Activated CD4-positive, CD25-positive, alpha-beta regulatory T cell treated with anti-CD3 and anti-CD28 coated beads, Interleukin-2, amount 50 U/mL, for 24 hours (primary cell): Measurements from ENCODE around the gene KCNA1.

Experiments
- ATAC-seq, 2 donors: fragments of 150-1000 bp; cut with Tn5 transposase; one replicate each; pipeline ENCODE4 v1.10.0; 2021; ENCODE audit warnings: mild to moderate bottlenecking in 1 of 2, moderate library complexity in 1 of 2

KCNA1 gene

DNA sequence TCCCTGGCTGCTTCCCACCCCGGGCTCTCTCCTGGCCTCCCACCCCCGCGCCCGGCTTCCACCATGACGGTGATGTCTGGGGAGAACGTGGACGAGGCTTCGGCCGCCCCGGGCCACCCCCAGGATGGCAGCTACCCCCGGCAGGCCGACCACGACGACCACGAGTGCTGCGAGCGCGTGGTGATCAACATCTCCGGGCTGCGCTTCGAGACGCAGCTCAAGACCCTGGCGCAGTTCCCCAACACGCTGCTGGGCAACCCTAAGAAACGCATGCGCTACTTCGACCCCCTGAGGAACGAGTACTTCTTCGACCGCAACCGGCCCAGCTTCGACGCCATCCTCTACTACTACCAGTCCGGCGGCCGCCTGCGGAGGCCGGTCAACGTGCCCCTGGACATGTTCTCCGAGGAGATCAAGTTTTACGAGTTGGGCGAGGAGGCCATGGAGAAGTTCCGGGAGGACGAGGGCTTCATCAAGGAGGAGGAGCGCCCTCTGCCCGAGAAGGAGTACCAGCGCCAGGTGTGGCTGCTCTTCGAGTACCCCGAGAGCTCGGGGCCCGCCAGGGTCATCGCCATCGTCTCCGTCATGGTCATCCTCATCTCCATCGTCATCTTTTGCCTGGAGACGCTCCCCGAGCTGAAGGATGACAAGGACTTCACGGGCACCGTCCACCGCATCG lies 1.8 kb downstream of the KCNA1 start:
- no peak for ATAC-seq

DNA sequence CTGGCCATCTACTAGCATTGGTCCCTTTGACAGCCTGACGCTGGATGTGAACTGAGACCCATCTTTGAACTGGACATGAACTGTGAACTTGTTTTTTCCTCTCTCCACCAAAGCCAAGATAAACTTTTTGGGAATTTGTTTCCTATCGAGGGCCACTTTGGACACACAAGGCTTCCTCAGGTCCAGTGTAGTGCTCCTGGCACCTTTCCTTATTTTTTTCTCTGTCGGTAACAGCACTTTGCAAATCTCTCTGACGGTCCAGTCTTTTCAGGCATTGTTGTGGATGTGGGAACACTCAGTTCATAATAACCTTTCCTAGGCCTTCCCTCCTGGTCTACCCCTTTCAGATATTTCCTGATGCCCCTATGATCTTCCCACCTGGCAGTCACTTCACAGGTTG lies 5.0 kb downstream of the KCNA1 start:
- no peak for ATAC-seq

DNA sequence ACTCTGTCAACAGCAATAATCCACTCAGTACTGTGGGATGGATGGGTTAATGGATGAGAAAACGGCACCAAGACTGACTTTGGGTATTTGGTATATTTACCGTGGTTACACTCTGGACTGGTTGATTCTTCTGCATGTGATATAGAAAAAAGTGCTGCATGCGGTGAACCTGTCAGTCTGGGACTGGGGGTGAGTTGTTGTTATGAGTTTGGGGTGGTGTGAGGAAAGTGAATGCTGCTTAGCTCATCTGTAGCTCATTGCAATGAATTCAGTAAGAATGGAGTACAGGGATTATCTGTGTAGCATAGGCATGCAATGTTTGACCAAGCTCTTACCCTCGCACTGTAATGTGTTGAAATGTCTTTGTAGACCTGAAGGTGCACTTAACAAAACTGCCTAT lies 6.0 kb downstream of the KCNA1 start:
- no peak for ATAC-seq

DNA sequence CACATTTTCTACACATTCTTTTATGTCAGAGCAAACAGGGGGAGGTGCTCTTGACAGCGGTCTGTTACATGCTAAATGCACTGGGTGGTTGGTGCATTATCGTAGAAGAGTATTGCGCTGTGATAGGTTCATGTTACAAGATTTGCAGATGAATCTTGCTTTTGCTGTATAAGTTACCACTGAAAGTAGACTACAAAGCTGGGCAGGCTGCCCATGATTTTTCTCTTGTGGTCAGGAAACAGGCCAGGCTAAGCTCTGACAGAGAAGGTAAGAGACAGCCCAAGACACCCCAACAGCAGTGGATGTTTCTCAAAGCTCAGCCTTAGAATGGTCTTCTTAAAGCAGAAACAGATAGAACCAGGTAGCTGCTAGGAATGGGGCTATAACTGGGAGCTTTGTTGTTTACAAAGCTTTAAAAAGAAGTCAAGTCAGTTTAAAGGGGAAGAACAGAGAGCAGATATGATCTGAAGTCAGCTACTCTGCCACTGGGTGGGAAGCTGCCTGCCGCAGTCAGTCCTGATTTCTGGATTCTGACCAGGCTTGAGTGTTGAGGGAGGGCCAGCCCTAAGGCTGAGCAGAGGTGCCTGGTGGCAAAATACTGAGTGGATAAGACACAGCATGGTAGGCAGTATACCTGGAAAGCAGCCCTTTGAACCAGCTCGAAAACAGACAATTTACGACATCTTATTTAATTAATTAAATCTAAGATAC lies 9.4 kb downstream of the KCNA1 start:
- ATAC-seq: no peak

DNA sequence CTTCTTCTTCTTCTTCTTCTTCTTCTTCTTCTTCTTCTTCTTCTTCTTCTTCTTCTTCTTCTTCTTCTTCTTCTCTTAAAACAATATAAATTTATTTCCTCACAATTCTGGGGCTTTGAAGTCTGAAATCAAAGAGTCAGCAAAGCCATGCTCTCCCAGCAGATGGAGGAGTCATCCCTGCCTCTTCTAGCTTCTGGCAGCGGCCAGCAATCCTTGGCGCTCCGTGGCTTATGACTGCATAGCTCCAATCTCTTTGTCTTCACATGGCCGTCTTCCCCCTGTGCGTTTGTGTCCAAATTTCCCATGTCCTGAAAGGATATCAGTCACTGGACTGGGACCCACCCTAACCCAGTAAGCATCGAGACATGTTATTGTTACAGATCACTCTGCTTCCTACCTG lies 22.9 kb downstream of the KCNA1 start:
- no peak for ATAC-seq

DNA sequence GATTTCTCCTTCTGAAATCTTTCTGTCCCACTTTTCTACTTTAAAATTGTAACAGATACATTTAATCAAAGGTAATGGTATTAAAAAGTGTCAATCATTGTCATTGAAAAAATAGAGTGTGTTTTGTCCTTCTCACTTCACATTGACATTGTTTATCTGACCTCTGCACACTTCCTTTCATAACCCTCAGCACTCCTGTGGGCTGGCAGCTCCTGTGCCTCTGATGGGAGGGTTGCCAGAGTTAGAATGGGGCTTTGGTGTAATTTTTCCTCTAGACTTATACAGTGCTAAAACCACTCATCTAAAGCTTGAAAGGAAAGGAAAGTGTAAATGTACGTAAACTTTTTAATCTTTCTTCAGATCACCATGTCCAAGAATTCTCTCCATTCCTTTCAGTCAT lies 23.7 kb downstream of the KCNA1 start:
- no peak for ATAC-seq

DNA sequence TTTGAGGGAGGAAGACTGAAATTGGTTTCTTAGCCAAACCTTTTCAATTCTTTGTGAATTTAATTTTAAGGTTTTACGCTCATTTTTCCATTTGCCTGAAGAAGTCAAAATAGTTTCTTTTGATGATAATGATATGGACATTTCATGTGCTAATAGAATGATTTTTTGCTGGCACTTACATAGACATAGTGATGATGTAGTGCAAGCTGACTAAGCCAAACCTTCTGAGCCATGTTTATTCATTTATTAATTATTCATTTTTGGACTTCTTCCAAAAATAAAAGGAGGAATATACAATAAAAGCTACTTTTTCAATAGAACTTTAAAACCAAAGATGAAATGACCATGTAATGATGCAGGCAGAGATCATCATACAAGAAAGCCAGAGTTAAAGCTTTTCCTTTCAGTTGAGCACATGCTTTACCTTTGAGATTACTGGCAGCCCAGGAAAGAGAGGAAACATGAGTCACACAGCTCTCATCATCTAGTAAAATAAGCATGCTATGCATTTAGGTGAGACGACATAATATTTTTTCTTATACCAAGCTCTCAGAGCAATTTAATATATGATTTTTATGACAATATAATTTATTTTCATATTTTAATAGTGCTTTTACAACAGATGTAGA lies 24.8 kb downstream of the KCNA1 start:
- ATAC-seq: peak in 1 of 2 donors; percentile 41

DNA sequence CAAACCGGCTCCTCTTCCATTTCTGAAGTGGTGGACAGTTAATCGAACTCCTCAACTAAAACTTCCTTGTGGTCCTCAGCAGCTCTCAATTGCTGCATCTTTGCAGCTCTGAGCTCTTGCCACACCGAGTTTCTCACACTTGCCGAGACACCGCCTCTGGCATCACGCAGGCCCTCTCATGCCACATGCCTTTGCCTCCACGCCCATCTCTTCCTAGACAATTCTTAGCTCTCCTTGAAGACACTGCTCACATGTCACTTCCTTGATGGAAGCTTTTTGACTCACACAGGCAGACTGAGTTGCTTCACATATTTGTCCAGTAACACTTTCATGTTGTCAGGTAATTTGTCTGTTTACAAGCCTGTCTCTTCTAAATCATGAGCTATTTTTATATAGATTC lies 29.2 kb downstream of the KCNA1 start:
- no peak for ATAC-seq

DNA sequence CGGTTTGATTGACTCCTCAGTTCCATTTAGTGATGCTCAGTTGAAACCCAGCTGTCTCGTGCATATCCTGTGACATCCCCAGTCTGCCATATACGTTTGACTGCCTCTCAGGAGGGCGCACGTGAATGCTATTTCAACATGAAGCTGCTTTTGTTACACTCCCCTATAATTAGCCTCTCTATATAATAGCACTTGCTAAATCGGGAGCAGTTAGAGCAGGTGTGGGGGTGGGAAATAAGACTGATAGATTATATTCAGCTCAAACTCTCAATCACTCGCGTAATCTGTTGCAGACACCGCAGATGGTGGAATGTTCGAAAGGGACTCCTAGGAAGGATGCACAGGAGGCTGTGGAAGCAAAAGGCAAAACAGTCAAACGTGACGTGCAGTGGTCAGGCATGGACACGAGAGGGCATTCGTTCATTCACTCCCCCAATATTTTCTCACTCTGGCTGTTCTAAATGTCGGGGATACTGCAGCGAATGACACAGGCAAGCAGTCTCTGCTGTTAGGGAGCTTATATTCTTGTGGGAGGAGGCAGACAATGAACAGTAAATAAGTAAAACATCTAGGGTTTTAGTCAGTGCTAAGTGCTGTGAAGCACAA lies 29.8 kb downstream of the KCNA1 start:
- ATAC-seq: no peak

DNA sequence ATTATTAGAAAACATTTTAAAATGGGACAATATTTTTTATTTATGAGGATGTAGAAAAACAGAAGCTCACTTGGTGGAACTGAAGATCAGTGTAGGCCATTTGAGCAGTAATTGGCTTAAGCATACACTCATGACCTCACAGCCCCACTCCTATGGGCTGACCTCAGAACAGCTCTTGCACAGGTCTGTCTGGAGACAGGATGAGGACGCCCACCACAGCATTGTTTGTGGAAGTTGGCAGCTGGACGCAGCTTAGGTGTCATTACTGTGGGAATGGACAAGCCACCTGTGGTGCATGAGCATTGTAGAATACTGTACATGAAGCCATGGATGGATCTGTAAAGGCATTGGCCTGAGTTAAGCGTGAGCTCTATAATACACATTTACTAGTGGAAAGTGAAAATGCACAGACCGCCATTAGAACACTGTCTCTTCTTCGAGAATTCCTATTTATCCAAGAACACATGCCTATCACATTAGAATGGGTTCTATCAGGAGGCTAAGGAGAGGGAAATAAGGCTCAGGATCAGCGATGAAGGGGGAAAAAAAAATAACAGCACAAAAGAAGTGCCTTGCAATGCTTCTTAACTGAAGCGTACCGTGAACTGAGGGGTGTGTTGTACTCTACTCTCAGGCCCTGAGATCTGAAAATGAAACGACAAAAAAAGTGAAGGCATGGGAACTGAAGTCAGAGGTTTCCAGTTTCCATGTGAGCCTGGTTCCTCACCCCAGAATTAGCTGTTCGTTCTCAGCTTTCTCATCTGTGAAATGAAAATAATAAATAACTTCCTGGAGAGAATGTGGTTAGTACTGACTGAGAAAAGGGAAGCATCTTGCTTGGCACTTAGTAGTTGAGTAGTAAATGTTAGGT lies 33.6 kb downstream of the KCNA1 start:
- ATAC-seq: no peak

DNA sequence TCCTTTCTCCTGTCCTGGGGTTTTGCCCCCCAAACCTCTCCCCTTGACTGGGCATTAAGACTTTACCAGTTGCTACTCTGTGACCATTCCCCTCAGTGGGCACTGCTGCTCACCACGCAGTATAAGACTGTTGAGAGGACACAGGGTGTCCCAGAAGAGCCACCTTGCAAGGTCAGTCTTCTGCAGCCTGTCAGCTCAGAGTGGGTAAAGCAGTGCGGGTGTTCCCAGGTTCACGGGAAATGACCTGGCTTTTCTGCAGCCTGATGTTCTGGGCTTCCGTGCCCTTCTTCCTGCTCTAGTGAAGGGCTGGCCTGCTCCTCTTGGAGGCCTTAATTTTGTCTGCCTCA lies 34.2 kb downstream of the KCNA1 start:
- ATAC-seq: no peak

DNA sequence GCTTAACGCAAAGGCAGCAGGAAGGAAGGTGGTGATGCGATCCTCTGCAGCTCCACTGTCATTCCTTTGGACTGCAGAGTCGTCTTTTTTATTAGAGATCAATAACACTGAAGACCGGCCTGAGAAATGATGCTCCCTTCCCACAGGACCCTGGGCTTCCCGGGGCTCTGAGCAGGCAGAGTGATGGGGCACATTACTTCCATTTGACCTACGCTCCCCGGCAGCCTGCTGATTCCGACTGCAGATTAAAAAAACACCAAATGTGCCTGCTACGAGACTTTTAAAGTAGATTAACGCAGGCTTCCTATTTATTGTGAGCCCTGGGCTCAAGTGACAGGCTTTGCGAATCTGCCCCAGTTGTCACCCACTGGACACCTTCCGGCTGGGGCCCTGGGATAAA lies 37.5 kb downstream of the KCNA1 start:
- ATAC-seq: no peak

DNA sequence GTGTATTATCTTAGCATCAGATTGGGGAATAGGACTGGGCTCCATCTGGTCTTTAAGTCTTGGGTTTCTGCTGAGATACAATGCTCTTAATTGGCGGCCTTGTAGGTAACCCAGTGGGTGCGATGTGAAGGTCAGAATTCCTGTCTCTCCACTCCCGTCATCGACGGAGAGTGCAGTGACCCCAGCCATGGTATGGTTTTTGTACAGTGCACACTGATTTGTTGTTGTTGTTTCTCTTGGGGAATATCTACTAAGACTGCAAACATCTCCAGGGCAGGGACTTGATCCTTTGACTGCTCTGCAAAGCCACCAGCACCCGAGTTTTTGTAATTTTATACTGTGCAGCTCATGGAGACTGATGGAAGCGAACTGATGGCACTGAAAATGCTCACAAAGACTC lies 41.4 kb downstream of the KCNA1 start:
- ATAC-seq: no peak

DNA sequence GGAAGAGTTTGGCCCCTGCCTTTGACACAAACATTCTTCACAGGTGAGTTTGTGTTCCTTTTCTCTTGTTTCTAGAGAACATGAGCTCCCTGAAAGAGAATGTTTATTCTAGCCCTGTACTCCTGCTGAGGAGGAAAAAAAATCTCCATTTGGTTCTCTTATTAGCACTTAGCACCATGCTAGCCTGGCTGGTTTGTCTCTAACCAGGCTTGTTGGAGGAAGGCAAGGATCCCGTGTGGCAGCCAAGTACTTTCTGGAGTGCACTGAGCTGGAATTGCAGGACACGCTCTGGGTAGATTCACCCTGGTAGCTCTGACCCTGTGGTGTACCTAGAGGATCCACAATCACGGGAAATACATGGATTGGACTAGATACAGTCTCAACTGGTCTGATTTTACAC lies 41.9 kb downstream of the KCNA1 start:
- ATAC-seq: no peak

DNA sequence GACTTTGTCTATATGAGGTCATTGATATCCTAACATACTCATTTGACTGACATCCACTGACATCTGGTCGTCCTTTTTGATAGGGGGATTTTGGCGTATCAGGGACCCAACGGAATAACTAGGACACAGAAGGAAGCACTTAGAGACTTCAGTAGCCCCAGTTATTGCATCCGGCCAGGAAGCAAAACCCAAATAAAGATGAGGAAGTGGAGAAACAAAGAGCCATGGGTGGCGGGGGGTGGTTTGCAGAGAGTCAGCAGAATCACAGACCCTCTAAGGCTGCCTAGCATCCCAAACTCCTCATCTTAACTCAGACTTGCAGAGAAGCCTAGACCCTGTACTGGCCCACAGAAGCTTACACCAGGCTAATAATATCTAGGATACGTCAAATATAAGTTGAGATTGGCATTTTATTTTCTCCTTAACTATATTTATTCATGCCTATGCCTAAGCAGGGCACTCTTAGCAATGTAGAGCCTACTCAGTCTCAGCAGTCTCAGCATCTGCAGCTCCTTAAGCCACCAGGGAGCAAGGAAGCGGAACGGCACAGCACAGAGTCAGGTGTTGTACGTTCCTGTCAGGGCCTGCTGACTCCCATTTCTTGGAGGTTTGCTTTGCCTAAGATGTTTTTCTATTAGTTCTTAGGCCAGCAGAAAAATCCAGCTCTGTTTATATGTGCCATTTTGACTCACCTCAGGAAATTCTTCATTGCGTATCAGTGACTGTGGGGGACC lies 45.1 kb downstream of the KCNA1 start:
- no peak for ATAC-seq

DNA sequence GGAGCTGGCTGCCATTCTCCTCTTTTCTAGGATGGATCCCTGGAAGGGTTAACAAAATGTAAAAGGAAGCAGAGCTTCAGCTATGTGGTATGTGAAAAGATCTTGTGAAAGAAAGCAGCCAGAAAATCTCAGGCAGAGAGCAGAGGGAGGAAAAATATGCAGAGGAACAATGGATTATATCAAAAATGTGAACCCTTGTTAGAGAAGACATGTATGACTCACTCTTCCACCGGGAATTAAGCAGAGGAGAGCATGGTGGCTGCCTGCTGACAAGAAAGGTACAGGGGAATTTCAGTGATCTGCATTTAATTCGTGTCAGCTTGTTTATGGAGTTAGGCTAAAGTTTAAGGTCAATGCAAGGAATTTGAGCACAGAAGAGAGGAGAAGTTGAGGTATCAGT lies 46.3 kb downstream of the KCNA1 start:
- no peak for ATAC-seq

DNA sequence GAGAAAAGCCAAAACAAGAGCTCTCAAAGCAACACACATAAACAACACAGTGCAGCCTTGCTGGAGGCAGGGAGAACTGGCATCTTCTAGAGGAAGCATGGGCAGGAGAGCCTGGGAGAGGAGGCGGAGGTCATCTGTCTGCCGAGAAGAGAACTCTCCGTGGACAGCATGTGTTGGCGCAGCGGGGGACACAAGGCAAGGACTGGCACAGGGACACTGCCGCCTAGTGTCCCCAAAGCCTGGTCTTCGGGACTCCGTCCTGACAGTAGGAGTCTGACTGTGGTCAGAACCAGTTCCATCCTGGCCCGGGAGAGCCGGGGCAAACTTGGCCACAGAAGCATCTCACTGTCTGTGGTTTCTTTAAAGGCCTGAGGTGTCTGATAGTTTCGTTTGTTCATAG lies 47.3 kb downstream of the KCNA1 start:
- no peak for ATAC-seq

DNA sequence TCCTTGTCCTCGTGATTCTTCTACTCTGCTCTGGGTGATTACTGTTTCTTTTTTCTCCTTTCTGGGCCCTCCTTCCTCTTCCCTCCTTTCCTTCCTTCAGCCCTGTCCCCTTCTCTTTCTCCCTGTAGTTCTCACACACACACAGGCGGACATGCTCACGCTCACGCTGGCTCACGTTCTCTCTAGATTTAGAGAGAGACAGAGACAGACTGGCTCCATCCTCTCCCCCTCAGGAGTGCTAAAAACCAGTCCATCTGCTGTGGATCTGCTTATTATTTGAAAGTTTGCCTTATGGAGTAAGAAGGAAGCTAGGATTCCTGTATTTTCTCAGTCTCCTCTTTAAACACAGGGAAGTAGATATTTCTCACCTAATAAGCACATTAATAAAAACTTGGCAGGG lies 48.1 kb downstream of the KCNA1 start:
- ATAC-seq: no peak

DNA sequence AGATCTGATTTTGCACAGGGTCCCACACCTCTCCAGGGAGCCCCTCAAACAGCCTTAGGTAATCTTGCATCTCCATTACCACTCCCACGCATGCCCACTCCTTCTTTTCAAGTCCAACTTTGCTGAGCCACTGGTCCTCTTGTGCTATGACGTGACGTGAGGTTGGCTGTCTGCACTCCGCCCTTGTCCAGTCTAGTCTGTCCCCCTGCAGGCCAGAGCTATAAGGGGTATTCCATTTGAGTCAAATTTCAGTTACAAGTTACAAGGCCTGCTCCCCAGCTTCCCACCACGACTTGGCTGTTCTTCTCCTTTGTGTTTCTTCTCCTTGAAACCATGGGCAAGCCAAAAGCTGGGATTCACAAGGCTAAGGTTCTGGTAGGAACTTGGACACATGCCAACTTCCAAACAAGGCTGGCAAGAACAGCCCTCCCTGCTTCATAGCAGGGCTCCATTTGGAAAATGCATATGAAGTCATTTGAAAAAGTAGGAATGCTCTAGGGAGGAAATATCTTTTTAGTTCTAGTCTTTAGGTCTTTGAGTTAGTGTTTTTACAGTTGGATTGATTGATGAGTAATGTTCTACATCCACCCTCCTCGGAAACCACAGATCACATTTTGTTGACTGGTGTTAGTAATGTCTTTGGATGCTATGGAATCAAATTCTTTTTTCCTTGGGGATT lies 49.1 kb downstream of the KCNA1 start:
- no peak for ATAC-seq

DNA sequence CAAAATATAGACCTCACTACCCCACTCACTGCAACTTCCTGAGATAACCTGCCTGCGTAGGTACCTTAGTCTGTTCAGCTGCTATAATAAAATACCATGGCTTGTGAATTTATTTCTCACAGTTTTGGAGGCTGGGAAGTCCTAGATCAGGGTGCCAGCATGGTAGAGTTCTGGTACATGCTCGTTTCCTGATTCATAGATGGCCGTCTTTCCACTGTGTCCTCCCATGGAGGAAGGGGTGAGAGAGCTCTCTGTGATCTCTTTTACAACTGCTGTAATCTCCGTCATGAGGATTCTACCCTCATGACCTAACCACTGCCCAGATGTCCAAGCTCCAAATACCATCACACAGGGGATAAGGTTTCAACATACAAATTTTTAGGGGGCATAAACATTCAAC lies 49.7 kb downstream of the KCNA1 start:
- no peak for ATAC-seq

DNA sequence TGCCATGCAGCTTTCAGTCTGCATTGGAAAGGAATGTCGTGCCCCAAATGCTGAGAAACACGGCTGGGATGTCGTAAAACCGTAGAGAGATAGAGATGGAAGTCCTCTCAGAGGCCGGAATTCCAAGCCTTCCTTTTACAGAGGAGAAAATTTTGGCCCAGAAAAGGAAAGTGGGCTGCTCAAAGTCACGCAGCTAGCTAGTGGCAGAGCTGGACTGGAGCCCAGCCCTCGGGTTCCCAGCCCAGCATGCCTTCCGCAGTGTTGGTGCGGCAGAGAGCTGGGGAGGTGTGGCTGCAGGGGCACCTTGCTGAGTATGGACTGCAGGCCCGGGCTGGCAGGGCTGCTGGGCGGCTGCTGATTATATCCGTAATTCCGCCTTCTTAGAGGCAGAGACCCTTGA lies 50.3 kb downstream of the KCNA1 start:
- no peak for ATAC-seq

DNA sequence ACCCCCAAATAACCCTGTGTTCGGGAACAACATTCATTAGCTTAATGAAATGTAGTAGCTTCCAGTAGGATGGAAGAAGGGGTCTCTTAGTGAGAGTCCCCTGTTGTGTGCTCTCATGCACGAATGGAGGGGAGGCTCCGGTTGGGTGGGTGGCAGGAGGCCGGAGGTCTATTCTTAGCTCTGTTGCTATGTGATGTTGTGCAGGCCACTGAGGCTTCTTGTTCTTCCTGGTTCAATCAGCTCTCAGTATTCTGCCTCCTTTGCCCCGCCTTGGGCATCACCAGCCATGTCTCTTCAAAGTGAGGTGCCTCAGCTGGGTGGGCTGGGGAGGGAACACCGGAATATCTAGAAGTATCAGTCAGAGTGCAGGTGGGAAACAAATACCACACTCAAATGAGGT lies 50.8 kb downstream of the KCNA1 start:
- ATAC-seq: no peak
